Stimulated activated CD8-positive, alpha-beta memory T cell treated with anti-CD3 and anti-CD28 coated beads, Interleukin-12 subunit alpha, Interleukin-12 subunit beta, amount 100 ng/mL, for 24 hours (primary cell): ENCODE results near the gene PTGDR.

Experiments
- DNase-seq: peaks from one replicate; pipeline ENCODE4 v3.0.0-alpha.2; 2020; ENCODE audit errors: extremely low read depth

The PTGDR gene

DNA sequence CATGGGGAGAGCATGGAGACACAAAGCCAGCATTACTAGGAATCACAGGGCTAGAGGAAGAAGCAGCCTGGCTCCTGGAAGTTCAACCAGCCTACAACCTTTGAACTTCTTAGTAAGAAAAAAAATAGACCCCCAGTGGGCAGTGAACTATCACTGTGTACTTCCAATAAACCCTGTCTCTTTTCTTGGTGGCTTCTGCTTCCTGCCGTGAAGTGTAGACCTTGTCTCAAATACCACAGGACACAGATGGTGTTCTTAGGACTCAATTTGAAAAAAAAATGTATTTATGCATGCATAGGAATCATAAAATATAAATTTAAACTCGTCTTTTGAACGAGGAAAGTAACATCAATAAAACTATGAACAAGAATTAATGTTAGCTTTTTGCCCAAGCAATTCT, 43.0 kb downstream of the PTGDR start:
- no peak for DNase-seq

- DNase-seq, result no peak
These were observed 45.4 kb downstream of the PTGDR start for GRCh38 chr14:52312931-52313355.

DNA sequence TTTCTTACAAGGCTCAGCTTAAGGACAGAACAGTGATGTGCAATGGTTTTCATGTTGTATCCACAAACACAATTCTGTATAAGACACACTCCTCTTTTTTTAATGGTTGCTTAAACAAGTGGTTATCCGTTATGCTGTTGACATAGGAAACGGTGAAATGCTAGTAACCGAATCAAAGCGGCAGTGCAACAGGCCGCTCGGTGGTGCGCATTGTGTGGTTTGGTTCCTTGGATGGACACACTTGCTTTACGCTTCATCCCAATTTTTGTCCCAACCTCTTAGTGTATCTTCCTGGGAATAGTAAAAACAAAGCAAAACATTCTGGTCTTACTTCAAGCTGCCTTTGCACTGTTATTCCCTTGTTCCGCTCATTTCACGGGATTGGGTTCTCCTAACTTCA, 46.0 kb downstream of the PTGDR start:
- no peak for DNase-seq

DNA sequence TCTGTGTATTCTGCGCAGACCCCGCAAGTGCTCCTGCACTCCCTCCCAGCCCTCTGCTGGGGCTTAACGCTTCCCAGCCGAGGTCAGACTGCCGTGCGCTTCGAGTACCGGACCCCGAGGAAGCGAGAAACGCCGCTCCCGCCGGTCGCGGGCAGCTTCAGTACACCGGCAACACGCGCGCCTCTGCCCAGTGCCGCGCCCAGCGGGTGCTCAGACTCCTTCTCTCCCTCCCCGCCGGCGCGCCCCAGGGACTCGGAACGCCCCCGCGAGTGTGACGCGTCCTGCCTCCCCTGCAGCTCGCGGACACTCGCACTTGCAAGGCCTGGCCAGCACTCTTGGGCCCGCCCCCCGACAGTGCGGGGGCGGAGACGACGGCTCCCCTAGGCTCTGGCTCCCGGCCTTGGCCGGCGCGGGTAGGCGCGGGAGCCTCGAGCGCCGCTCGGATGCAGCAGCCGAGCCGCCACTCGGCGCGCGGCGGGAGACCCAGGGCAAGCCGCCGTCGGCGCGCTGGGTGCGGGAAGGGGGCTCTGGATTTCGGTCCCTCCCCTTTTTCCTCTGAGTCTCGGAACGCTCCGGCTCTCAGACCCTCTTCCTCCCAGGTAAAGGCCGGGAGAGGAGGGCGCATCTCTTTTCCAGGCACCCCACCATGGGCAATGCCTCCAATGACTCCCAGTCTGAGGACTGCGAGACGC, 46.6 kb downstream of the PTGDR start, which contains the start of gene PTGER2:
Gene PTGER2 (plus strand): TSS at position 410 of the 692 bp plus-strand sequence. CDS start 237 bp downstream, at position 647.
- DNase-seq, result peak; percentile 50

GRCh38 chr14:52314595-52315354, 47.3 kb downstream of the PTGDR start:
- no peak for DNase-seq

DNA sequence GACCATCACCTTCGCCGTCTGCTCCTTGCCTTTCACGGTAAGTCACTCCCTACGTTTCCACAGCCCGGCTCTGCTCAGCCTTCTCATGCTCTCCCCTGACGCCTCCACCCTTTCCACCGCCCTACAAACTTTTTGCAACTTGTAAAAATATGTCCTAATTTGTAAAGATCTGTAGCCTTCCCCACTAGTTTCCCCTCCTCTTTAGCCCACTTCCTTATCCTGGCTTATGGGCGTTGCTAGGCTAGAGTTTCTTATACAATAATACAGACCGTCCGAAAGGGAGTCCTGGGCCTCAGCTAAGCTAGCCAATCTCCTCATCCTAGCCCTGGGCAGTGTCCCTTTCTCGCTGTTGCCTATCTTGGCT, 47.8 kb downstream of the PTGDR start:
- DNase-seq, result no peak

DNA sequence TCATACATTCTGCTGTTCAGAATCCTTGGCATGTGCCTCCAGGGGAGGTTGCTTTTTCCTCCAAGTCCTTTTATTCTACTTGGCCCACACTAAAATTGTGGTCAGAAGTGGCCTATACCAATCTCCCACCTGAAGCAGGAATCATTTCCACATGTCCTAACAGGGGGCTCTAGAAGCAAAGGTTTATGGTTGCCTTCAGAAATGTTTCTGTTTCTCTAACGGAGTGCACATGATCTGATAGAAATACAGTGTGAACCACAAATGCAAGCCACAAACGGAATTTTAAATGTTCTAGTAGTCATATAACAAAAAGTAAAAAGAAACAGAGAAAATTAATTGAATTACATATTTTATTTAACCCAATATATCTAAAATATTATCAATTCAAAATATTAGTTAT, 50.6 kb downstream of the PTGDR start:
- no peak for DNase-seq

DNA sequence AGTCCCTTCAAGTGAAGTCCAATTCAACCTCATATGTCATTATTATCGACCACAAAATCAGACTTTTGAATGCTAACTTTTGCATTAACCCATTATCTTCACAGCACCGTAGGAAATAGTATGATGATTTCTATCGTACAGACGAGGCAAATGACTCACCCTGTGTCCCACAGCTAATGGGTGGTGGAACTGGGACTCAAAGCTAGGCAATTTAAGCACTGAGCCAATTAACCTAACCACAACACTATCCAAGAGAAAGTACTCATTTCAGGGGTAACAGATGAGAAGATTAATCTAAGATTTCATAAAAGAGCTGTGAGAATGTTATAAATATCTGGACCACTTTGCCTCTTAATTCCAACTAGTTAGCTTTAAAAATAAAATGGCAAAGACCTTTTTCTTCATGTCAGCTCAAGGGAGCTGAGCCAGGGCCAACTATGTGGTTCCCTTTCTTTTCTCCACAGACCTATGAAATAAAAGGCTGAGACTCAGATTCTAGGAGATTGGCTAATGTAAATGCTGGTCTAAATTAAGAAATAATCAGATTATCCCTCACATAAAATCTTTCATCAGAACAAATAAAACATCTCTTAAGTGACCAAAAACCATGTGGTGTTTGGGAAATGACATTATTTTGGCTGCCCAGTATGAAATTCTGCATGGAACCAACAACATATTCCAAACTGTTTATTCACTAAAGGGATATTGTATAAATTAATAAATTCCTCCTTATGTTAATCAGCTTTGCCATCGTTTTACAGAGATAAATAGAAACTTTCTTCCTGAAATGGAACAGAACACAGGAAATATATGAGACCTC, 51.5 kb downstream of the PTGDR start:
- DNase-seq, result no peak

DNA sequence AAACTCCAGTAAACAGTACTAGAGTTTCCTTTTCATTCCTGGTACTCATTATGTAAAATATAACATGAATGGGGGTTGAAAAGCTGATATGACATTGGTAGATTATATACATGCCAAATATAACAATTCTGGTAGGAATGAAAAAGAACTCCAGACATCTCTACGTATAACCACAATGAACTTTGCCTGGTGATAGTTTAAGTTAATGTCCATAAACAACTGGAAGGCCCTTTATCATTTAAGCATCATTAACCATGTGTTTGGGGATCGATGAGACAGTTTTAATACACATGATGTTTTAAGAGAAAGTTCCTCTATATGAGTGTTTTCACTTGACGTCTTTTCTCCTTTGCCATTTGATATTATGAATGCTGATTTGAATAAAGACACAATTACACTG, 52.4 kb downstream of the PTGDR start:
- DNase-seq, result no peak

- no peak for DNase-seq
These were observed 57.6 kb downstream of the PTGDR start for GRCh38 chr14:52325126-52325525.

DNA sequence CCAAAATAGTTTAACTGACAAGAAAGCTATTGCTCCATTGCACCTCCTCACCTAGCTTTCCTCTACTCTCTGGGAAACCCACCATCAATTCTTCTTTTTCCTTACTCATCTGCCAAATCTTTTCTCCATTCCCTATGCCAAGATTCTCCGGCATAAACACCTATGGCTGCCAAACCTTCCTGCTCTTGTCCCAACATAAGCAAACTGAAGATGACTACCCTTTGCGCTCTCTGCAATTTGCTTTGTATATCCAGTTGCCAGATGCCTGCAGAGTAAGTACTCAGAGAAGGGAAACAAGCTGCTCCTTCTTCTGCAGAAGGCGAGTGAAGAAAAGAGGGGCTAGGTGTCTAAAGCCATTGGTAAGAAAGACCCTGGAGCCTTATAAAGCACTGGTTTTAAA, 58.1 kb downstream of the PTGDR start:
- DNase-seq, result no peak
